HG02610 (cell line): ENCODE data around the gene COX15.
"Not testable (repeated sequence)": the region's sequence is repeated elsewhere in the genome, so short reads cannot be mapped to it uniquely, and the experiment has no call there.

Experiments used
- ATAC-seq: cut with Tn5 transposase; IDR thresholded peaks from one replicate; pipeline ENCODE4 v1.9.1; 2021; ENCODE audit warnings: mild to moderate bottlenecking, moderate library complexity; ENCODE audit not compliant: unreplicated experiment

The COX15 gene

DNA sequence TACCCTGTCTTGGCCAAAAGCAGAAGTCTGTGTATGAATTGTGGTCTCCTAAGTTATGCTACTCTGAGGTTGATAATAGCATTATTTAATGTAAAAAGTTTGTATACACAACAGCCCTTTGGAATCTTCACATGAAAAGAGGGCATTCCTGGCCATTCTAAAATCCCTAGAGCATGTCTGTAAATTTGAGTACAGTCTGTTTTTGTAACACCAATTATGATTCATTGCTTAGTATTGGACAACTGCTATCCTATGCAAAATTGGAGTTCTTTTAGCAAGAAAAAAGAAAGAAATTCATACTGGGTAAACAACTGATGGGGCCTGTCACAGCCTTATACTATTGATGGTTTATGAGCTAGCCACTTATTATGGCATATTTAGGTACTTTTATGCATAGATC, 10.3 kb upstream of the COX15 start:
- ATAC-seq: no peak

DNA sequence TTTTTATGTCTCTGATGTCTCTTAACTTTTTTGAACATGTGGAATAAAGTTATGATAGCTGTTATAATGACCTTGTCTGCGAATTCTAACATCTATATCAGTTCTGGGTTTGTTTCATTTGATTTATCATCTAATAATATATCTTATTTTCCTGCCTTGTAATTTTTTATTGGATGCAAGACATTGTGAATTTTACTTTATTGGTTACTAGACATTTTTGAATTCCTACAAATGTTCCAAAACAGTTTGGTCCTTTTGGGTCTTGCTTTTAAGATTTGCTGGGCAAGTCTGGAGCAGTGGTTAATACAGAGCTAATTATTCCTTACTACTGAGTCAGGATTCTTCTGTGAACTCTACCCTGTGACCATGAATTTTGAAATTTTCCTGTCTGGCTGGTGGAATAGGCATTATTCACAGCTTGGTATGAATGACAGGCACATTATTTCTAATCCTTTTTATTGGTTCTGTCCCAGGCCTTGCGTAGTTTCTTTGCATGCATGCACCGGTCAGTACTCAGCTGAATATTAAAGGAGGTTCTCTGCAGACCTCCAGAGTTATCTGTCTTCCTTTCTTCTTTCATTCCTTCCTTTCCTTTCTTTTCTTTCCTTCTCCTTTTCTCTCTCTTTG, 9.1 kb upstream of the COX15 start:
- ATAC-seq: no peak

DNA sequence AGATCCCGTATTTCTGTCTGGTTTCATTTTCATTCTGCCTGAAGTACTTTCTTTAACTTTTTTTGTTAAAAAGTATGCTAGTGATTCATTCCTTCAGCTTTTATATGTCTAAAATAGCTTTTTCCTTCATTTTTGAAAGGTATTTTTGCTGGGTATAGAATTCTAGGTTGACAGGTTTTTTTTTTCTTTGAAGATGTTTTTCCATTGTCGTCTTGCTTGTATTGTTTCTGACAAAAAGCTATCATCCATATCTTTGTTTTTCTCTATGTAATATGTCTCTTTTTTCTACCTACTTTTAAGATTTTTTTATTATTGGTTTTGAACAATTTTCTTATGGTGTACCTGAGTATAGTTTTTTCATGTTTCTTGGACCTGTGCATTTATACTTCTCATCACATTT, 8.3 kb upstream of the COX15 start:
- no peak for ATAC-seq

DNA sequence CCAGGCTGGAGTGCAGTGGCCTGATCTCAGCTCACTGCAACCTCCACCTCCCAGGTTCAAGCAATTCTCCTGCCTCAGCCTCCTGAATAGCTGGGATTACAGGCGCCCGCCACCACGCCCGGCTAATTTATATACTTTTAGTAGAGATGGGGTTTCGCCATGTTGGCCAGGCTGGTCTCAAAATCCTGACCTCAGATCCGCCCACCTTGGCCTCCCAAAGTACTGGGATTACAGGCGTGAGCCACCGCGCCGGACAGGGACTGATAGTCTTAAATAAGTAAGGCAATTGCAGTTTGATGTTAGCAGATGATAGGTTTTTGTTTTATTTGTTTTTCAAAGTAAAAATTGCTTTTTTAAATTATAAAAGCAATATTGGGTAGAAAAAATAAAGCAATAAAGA, 2.2 kb upstream of the COX15 start:
- ATAC-seq: not testable (repeated sequence)

DNA sequence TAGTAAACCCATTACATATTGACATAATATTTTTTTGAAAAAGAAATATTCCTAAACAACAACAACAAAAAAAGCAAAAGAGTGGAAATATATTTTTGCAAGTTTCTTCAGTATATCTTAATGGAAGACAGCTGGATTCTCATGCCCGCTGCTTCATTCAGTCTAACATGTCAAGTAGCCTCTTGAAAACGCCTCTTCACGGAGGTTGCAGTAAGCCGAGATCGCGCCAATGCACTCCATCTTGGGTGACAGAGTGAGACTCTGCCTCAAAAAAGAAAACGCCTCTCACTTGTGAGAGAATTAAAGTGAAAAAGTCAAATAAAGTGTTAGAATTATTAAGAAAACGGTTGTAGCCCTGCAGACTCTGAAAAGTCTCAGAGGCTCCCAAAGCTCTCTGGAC, 1.4 kb upstream of the COX15 start:
- no peak for ATAC-seq

DNA sequence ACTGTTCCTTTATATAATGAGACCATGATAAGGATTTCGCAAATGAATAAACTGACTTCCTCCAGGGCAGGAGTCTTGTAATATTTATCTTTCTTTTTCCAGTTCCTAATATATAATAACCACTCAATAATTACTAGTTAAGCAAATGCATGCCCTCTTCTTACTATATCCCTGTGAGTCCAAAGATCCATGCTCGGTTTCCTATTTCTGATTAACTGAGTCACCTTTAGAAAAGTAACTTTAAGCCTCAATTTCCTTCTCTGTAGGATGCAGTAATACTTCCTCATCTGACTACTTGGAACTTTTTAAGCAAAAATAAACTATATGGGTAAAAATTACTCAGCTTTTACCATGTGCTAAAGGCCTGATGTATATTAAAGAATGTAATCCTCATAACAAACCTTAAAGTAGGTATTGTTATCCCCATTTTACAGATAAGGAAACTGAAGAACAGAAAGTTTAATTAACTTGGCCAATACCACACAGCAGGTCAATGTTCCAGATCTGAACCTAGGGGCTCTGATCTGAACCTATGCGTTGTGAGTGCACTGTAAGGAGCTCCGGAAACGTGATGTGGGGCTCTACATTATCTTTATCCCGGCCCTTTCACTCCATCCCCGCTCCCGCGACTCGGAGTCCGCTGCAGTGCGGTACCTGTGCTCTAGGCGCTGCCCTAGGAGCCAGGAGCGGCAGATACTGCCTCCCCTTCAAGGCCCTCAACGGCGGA, 458 bp downstream of the COX15 start:
- ATAC-seq: peak; percentile 35

DNA sequence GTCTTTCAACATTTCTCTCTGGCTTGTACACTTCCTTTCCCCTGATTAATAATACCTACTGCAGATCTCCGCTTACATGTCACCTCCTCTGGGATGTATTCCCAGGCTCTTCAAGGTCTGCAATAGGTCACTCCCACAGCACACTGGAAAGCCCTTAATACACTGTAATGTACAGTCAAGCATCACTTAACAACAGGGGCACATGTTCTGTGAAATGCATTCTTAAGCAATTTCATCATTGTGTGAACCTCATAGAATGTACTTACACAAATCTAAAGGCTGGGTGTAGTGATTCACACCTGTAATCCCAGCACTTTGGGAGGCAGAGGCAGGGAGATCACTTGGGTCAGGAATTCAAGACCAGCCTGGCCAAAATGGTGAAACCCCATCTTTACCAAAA, 1.9 kb downstream of the COX15 start:
- no peak for ATAC-seq

DNA sequence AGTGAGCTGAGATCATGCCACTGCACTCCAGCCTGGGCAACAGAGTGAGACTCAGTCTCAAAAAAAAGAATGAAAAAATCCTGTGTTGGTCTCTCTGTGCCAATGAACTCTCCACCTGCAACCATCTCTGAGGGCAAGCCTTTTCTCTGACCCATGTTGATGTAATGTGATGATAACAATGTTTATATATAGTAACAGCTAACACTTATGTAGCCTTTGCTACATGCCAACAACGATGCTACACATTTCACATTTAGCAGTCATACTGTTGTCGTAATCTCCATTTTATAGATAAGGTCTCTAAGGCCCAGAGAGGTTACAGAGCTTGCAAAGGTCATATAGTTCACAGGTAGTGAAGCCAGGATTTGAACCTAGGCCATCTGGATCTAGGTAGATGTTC, 11.5 kb downstream of the COX15 start:
- ATAC-seq: no peak

DNA sequence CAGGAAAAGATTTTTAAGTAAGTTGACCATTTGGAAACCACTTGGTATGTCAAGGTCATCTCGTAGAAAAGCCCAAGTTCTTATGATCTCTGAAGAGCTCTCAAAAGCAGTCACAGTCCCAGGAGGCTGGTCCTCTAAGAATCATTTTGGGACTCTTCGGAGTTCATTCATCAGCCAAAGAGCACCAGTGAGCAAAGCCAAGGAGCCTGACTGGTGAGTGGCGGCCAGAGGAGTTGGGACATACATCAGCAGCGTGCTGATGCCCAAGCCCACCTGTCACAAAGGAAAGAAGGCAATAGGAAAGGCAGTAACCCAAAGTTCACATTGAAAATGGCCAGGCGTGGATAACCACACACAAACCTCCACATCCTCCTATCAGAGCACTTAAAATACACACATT, 17.5 kb downstream of the COX15 start:
- no peak for ATAC-seq

DNA sequence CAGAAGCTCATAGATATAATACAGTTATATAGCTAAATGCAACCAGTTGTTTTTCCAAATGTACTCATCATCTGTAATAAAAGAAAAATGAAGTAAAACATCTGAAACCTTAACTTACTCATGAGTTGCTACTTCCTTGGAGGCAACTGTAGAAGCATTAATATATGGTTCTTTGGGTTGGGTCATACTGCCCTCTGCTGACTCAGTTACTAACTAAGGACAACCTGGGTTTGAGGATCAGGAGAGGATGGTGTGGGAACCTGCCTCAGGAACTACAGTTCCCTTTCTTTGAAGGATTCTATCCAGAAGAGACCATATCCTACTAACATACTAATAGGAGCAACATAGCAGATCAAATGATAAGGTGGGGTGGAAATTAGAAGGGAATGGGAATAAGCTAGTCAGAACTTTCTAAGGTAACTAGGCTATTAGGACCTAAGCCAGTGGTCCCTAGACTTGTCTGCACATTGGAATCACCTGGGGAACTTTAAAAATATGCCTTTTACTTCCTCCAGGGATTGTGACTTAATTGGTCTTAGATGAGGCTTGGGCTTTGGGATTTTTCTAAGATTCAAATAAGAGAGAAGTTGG, 20.7 kb downstream of the COX15 start:
- ATAC-seq: peak; percentile 35

DNA sequence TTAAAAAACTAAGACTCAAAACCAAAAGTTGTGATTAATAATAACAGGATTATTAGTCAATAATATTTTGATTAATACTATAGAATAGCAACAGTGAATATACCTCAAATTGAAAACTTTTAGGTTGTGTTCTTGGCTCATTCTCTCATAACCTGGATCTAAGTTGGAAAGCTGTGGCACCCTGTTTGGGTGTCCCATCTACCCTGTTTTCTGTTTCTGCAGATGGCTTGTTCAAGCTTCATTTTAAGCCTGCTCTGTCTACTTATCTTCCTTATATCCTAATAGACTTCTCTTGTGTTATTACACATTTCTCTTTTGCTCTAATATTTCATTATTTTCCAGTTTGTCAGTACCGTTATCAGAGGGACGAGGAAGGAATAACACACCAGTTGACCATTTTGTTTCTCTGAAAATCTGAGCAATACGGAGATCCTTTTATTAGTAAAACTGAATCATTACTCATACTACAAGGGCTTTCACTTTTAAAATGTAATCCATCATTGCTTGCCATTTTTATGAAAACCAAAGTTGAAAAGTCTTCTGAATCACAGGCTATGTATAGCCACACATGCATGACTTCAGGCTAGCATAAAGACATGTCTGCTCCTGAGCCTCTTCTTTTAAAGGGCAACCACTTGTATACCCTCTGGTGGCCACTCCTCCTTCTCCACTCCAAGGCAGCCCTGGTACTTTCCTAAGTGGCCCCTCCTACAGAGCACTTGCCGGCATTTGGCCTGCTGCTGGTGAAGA, 22.3 kb downstream of the COX15 start:
- ATAC-seq: peak; percentile 94

DNA sequence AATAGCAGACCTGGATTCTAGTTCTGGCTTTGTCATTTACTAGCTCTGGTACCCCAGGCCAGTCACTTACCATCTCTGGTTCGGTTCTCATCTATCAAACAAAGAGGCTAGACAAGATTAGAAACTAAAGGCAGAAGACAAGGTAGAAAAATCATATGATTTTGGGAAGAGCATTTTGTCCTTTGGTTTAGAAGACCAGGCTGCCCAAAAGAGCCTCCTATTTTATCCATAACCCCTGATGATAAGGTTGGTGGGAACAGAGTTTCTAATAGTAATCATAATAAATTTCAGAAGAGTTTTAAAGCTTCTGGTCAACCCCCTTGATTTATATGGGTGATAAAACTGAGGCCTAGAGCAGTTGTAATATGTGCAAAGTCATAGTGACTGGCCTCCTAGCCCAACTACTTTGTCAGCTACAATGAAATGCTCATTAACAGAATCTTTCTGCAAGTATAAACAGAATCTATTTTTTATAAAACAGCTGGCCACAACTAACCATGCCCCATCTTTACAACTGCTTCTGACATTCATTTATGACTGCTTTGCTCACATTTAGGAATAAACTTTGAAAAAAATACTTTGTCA, 23.4 kb downstream of the COX15 start:
- ATAC-seq: no peak

DNA sequence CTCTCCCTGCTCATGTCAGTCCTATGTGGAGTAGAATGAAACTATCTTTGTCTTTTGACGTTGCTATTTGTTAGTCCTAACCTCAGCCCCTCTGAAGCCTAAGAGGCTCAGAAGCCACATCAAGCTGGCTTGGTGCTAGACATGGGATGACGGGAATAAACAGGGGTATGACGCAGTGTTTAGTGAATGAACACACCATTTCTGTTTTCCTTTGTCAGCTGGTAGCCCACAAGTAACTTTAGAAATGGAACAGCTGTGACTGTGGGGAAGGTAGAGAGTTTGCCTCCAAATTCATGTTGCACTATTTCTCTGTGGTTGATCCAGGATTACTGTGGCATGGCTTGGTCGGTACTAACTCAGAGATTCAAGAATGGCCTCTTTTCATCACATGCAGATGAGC, 31.3 kb downstream of the COX15 start:
- no peak for ATAC-seq

DNA sequence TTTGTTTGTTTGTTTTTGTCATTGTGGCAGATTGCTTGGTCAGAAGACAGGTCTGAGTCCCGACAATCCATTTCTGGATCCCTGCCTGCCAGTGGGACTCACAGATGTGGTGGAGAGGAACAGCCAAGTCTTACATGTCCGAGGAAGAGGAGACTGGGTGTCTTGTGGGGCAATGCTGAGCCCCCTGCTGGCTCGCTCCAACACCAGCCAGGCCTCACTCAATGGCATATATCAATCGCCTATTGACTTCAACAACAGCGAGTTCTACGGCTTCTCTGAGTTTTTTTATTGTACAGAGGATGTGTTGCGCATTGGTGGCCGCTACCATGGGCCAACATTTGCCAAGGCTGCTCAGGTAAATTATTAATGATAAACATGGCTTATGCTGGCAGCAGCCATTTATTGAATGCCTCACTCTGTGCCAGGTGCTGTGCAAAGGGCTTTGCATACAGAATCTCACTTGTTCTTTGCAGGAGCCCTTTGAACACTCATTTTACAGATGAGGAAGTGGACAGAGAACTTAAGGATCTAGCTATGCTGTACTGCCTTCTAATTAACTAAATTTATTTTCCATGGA, 33.3 kb downstream of the COX15 start:
- ATAC-seq: no peak

DNA sequence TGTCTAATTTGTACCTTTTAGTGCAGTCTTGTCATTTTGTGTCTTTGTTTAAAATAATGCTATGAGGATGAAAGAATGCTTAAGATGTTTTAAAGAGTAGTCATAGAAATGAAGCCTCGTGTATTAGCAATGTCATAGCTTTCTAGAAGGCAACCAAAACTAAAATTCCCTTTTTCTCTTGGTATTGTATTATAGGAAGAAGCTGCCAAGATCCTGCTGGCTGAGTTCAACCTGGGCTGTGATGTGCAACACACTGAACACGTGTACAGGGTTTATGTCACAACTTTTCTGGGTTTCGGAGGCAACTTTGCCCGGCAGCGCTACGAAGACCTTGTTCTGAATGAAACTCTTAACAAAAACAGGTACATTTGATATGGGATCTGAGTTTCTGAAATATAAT, 36.2 kb downstream of the COX15 start:
- ATAC-seq: no peak

DNA sequence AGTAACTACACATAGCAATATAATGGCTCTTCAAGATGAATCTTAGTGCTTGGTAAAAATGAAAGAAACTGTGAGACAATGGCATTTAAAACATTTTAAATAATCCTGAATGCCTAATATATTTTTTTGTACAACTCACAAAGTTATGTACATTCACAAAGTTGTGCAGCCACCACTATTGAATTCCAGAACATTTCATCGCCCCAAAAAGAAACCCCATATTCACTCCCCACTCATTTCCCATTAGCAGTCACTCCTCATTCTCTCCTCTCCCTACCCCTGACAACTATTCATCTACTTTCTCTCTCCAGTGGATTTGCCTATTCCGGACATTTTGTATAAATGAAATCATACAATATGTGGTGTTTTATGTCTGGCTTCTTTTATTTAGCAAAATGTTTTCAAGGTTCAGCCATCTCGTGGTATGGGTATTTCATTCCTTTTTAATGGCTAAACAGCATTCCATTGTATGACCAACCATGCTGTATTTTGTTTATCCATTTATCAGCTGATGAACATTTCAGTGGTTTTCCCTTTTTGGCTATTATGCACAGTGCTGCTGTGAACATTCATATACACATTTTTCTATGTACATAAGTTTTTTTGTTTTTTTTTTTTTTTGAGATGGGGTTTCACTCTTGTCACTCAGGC, 37.9 kb downstream of the COX15 start:
- ATAC-seq: no peak

DNA sequence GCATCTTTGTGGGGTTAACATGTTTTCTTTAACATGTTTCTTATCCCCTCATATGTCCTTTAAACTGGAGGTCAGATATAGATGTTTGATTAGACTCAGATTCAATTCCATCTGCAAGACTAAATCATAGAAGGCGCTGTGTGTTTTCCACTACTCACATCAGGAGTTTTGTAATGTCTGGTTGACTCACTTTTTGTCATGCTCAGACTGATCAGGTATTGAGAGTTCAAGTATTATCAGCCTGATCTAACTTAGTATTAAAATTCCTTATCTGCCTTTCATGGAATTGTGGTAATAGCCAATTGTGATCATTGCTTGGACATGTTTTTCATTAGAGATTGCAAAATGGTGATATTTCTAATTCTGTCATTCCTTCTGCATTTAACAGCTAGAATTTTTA, 42.5 kb downstream of the COX15 start:
- ATAC-seq: no peak

DNA sequence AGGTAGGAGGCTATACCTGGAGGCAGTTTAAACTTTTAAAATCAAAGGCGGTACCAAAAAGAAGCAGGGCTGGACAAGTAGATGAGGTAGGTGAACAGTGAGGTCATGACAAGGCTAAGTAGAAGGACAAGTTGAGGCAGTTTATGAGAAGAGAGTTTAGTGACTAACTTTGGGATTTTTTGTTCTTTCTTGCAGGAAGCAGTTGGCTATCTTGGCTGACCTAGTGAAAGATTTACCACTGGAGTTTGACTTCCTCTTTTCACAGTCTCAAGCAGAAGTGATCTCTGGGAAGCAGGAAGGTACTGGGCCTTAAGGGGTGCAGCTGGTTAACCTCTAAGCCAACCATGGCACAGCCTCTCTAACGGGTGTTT, 46.3 kb downstream of the COX15 start:
- ATAC-seq: peak; percentile 86

DNA sequence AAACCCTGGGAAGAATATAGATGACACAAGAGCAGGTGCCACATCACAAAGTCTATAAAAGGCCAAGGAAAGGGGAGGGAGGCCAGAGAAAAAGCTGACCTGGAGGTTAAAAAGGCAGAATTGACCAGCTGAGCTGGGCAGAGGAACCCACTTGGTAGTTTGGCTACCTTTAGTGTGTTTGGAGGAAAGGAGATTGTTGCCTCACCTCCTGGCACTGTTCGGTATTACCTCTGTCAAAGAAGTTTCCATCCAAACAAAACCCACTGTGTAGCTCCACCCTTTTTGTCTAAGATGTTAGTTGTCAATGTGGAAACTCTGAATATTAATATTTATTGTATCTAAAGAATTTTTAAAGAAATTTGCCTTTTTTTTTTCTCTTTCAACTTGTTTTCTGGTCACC, 49.2 kb downstream of the COX15 start:
- no peak for ATAC-seq
